ENCODE data around the gene FAM171A1.

DNA sequence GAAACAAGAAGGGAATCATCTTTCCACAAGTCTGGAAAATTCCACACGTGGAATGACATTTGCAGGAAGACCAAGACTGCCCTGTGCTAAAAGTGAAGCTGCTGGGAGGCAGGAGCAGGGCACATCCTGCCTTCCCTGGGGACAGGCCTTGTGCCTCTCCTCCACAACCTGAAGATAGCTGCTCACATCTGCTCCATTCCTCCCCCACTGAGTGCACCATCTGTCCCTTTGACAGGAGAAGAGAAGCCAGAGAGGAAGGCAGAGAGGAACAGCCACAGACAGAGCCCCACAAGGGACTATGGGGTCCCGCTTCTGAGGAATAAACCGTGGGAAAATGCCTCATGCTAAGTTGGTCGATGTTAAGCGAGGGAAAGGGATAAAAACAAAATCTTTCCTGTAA, 15.9 kb upstream of the FAM171A1 start:
- TF ChIP-seq, protein P1, sequence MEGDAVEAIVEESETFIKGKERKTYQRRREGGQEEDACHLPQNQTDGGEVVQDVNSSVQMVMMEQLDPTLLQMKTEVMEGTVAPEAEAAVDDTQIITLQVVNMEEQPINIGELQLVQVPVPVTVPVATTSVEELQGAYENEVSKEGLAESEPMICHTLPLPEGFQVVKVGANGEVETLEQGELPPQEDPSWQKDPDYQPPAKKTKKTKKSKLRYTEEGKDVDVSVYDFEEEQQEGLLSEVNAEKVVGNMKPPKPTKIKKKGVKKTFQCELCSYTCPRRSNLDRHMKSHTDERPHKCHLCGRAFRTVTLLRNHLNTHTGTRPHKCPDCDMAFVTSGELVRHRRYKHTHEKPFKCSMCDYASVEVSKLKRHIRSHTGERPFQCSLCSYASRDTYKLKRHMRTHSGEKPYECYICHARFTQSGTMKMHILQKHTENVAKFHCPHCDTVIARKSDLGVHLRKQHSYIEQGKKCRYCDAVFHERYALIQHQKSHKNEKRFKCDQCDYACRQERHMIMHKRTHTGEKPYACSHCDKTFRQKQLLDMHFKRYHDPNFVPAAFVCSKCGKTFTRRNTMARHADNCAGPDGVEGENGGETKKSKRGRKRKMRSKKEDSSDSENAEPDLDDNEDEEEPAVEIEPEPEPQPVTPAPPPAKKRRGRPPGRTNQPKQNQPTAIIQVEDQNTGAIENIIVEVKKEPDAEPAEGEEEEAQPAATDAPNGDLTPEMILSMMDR (conservative IDR thresholded peaks at IDR 0.05; ENCODE audit: low read depth, low read length): no peak
- no peak for TF ChIP-seq EZH2 (IDR thresholded peaks at IDR 0.05; ENCODE audit: borderline replicate concordance, low read depth, low read length, poor library complexity, severe bottlenecking)
